Fibroblast of villous mesenchyme (primary cell): ENCODE results near the gene RBM20. TPM values are rescaled to one million over a fixed set of nuclear protein-coding genes. Genes with fewer than 3 reads are reported as not detected.

Experiments
- DNase-seq: peaks from one replicate; pipeline ENCODE4 v3.0.0-alpha.2; 2010; ENCODE audit warnings: low read depth
- H3K4me3 ChIP-seq: 2 replicates; pipeline ENCODE4 v1.5.1; 2011; ENCODE audit warnings: low read depth, mild to moderate bottlenecking, low read length
- CTCF ChIP-seq: IDR thresholded peaks from 2 replicates; pipeline ENCODE4 v1.5.1; 2012; ENCODE audit warnings: low read depth, mild to moderate bottlenecking, low read length; ENCODE audit not compliant: insufficient read depth
- total RNA-seq: library from RNA; depleted of rRNA; stranded (reverse); fragments of >200 nt; gene quantifications from 2 replicates; pipeline ENCODE4 v1.2.3, GENCODE V29; 2012

The RBM20 gene
- total RNA-seq, 1 donor, result under 0.01 TPM

GRCh38 chr10:110797416-110797815 lies 153.3 kb downstream of the RBM20 start:
- no peak for DNase-seq
- no peak for TF ChIP-seq CTCF
- no peak overlapping the region for H3K4me3 ChIP-seq

- TF ChIP-seq CTCF, result no peak
- DNase-seq, result no peak
- H3K4me3 ChIP-seq, result no peak overlapping the region
These were observed 154.2 kb downstream of the RBM20 start for GRCh38 chr10:110798340-110798739.

- no peak overlapping the region for H3K4me3 ChIP-seq
- TF ChIP-seq CTCF, result no peak
- DNase-seq, result peak; percentile 25
These were observed 158.0 kb downstream of the RBM20 start for GRCh38 chr10:110802090-110802489.

GRCh38 chr10:110802551-110803238 lies 158.6 kb downstream of the RBM20 start:
- no peak for TF ChIP-seq CTCF
- no peak overlapping the region for H3K4me3 ChIP-seq
- peak; percentile 83 for DNase-seq

- no peak overlapping the region for H3K4me3 ChIP-seq
- no peak for TF ChIP-seq CTCF
- no peak for DNase-seq
These were observed 159.2 kb downstream of the RBM20 start for GRCh38 chr10:110803239-110803749.

GRCh38 chr10:110803830-110804338 lies 159.7 kb downstream of the RBM20 start:
- DNase-seq, result peak; percentile 67
- peak; percentile 81 for TF ChIP-seq CTCF
- H3K4me3 ChIP-seq, result no peak overlapping the region

GRCh38 chr10:110804376-110804775 lies 160.2 kb downstream of the RBM20 start:
- no peak for TF ChIP-seq CTCF
- no peak overlapping the region for H3K4me3 ChIP-seq
- DNase-seq, result no peak
